HG03442 (cell line): ENCODE data around the gene ANO6.

Experiments
- ATAC-seq: cut with Tn5 transposase; IDR thresholded peaks from one replicate; pipeline ENCODE4 v1.9.1; 2021; ENCODE audit warnings: mild to moderate bottlenecking, moderate library complexity; ENCODE audit not compliant: unreplicated experiment

The ANO6 gene

GRCh38 chr12:45270951-45271350 is 55.1 kb downstream of the ANO6 start:
- ATAC-seq = no peak

- ATAC-seq = no peak
Measured at GRCh38 chr12:45273717-45274271, 57.9 kb downstream of the ANO6 start.

GRCh38 chr12:45276154-45276755 is 60.4 kb downstream of the ANO6 start:
- ATAC-seq = no peak

- ATAC-seq = no peak
Measured at GRCh38 chr12:45278447-45278846, 62.6 kb downstream of the ANO6 start.

- ATAC-seq = no peak
Measured at GRCh38 chr12:45279931-45280830, 64.3 kb downstream of the ANO6 start.

GRCh38 chr12:45281994-45282393 is 66.1 kb downstream of the ANO6 start:
- no peak for ATAC-seq

GRCh38 chr12:45282411-45282810 is 66.5 kb downstream of the ANO6 start:
- no peak for ATAC-seq

GRCh38 chr12:45284096-45284901 is 68.4 kb downstream of the ANO6 start:
- ATAC-seq = no peak

GRCh38 chr12:45285717-45286116 is 69.8 kb downstream of the ANO6 start:
- ATAC-seq = no peak

GRCh38 chr12:45286621-45287020 is 70.7 kb downstream of the ANO6 start:
- ATAC-seq = no peak

GRCh38 chr12:45289245-45290215 is 73.6 kb downstream of the ANO6 start:
- ATAC-seq = no peak

- no peak for ATAC-seq
Measured at GRCh38 chr12:45290216-45290605, 74.3 kb downstream of the ANO6 start.

GRCh38 chr12:45291518-45291917 is 75.6 kb downstream of the ANO6 start:
- ATAC-seq = no peak

- no peak for ATAC-seq
Measured at GRCh38 chr12:45292486-45293195, 76.7 kb downstream of the ANO6 start.

GRCh38 chr12:45294906-45295305 is 79.0 kb downstream of the ANO6 start:
- ATAC-seq = no peak

- no peak for ATAC-seq
Measured at GRCh38 chr12:45296046-45296586, 80.2 kb downstream of the ANO6 start.

GRCh38 chr12:45298047-45298446 is 82.2 kb downstream of the ANO6 start:
- no peak for ATAC-seq

GRCh38 chr12:45298721-45299692 is 83.1 kb downstream of the ANO6 start:
- ATAC-seq = no peak
